Suppressor macrophage treated with lipopolysaccharide for 1 hour (primary cell): ENCODE results near the gene SUGCT.
"Not testable (repeated sequence)": the region's sequence is repeated elsewhere in the genome, so short reads cannot be mapped to it uniquely, and the experiment has no call there.

Experiments used
- DNase-seq, 3 donors: peaks; one replicate each; pipeline ENCODE4 v3.0.0-alpha.2; 2020 to 2022

Gene SUGCT

DNA sequence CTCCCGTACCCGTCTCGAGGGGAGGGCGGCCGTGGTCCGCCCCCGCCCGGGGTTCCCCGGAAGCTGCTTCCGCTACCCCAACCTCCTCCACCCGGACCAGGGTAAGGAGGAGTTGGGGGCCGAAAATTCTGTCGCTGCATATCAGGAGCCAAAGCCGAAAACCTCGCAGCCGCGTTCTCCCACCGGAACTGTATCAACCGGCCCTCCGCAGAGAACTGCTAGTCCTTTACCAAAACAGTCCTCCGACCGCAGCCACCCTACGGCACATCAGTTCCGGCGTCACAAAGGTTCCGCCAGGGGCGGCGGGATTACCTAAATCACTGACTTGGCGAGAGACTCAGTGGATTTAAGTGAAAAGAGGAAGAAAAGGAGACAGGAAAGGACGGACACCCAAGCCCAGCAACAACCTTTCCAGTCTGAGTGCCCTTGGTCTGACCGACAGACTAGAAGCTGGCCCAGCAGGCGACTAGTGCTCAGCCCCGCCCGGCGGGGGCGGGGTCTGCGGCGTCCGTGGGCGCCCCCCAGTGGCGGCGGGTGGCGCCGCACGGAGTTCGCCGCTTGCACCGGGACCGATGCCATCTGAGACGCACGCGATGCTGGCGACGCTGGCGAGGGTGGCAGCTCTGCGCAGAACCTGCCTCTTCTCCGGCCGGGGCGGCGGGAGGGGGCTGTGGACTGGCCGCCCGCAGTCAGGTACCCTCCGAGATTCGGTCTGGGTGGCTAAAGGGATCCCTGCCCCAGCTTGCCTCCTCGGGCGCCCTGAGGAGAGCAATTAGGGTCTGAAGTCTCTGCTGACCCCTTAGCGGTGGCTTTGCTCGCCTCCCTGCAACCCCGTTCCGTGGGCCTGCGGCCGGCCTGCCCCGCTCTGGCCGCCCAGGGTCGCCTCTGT, at the start of gene SUGCT, which contains the start of gene MPLKIP:
TSS of gene SUGCT (plus strand) at position 578 of the 889 bp plus-strand sequence.
TSS of gene MPLKIP (minus strand) at position 195 of the 889 bp plus-strand sequence. CDS start at position 140, 55 bp downstream.
- peak; percentile 88 to 96 (median 95) for DNase-seq

DNA sequence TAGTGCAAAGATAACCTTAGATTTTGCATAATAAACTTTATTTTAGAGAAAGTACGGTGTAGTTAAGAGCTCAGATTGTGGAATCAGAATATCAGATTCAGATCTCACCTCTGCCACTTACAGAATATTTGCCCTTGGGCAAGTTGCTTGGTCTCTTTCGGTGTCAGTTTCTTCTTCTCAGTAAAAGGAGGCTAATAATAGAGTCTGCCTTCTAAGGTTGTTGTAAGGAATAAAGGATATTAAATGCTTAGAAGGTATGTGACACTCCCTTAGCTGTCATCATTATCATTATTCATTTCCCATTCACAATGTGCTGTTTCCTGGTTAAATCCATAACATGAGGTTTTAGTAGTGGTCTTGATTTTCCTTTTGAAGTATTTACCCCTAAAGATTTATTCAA, 42.6 kb upstream of the SUGCT start:
- DNase-seq = no peak

DNA sequence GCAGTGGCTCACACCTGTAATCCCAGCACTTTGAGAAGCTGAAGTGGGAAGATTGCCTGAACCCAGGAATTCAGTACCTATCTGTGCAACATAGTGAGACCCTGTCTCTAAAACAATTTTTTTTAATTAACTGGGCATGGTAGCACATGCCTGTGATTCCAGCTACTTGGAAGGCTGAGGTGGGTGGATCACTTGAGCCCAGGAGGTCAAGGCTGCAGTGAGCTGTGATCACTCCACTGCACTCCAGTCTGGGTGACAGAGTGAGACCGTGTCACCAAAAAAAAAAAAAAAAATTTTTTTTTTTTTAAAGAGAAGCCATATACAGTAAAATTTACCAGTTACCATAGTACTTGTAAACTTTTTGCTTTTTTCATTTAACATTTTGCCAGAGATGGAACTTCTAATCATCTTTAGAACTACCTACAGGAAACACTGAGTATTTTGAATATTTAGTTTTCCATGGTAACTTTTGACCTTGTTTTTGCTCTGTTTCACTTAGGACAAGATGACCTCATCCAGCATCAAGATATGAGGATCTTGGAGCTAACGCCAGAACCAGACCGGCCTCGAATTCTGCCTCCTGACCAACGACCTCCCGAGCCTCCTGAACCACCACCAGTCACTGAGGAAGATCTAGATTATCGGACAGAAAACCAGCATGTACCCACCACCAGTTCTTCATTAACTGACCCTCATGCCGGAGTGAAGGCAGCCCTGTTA, 41.0 kb upstream of the SUGCT start:
- DNase-seq = no peak

DNA sequence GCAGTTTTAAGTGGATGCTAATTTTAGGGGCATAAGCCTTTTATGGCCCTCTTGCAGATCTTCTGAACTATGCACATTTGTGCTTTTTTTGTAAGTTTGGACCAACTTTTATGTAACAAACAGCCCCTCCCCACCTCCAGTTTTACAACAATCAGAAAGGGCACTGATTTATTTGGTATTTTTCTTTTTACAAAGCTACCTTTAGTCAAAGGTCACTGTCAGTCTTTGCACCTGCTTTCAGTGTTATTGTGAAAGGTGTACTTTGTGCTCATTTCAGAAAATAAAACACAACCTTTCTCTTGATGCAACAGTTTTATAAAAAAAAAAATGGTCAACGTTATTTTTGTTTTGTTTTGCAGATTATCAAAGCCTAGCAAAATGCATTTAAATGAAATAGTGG, 39.6 kb upstream of the SUGCT start:
- no peak for DNase-seq

DNA sequence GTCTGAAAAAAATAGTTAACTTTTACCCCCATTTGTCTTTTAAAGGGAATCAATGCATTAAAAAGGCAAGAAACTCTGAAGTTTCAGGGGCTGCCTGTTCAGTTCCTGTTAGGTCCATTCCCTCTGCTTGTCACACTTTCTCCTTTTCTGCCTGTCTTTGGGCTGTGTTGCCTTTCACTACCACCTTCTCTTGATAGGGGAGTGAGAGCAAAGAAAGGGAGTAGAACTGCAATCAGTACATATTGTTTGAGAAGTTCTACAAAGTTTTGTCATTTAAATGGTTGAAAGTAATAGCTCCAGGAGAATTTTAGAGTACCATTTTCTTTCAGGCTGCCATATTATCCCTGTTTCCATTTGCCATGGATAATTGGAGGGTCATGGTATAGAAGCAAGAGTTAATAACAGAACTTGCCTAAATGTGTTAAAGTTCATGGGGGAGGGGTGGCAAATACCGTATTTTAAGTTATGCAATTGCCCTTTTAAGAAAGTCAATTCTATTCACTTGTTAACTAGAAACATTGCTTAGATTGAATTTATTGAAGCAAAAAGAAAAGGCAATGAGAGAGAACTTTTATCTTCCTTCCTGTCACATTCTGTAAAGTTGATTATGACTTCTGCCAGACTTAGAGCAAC, 39.0 kb upstream of the SUGCT start:
- no peak for DNase-seq

DNA sequence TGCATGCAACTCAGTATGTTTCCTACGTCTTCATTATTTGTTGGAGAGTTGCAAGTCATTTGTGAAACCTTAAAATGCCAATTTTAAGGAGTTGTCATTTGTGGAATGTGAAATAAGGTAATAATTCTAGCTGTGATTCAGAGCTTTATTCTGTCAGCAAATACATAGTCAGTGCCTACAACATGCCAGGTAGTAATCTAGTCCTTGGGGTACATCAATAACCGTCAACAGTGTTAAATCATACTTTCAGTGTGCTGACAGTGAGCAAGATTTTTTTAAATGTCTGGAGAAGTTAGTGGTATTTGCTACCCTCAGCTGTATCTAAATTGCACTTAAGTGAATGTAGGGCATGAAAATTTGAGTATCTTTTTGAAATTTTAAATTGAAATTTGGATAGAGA, 37.1 kb upstream of the SUGCT start:
- no peak for DNase-seq

DNA sequence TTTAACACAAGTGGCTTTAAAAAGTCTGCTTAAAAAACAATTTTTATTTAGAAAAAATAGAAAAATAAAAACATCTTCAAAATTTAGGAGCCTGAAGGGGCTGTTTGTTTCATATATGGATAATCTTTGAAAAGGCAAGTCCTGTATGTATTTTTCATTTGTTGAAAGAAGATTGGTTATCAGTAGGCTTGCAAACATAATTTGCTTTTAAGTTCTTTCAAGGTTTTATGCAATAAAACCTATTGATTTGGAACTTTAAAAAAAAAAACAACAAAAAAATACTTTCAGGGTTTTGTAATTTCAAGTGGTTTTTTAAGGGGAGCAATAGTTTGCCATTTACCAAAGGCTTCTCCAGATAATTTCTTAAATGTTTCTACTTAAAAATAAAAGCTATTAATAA, 36.0 kb upstream of the SUGCT start:
- no peak for DNase-seq

DNA sequence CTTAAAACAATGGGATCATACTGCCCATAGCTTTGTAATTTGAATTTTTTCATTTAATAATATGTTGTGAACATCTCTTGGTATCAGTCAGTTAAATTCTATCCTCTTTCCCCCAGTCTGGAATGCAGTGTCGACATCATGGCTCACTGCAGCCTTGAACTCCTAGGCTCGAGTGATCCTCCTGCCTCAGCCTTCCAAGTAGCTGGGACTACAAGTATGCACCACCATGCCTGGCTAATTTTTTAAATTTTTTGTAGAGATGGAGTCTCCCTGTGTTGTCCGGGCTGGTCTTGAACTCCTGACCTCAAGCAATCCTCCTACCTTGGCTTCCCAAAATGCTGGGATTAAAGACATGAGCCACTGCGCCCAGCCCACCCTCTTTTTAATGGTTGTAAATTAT, 35.0 kb upstream of the SUGCT start:
- DNase-seq = no peak

DNA sequence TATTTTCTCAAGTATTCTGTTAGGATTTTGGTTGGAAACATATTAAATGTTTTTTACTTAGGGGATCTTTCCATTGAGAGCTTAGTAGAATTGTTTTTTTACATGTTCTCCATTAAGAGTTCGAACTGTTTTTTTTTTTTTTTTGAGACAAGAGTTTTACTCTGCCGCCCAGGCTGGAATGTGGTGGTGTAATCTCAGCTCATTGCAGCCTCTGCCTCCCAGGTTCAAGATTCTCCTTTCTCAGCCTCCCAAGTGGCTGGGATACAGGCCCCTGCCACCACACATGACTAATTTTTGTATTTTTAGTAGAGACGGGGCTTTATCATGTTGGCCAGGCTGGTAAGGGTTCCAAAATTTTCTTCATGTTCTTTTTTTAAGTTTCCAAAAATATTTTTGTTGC, 33.6 kb upstream of the SUGCT start:
- no peak for DNase-seq

DNA sequence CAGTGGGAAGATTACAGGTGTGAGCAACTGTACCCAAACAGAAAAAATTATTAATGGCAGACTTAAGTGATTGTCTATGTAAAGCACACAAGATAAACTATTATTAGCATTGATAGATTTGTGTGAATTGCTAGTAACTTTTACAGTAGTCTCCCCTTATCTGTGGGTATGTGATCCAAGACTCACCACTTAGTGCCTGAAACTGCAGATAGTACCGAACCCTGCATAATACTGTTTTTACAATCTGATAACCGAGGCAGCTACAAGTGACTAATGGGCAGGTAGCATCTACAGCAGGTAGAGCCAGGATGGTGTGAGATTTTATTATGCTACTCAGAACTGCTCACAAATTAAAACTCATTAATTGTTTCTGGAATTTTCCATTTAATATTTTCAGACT, 31.9 kb upstream of the SUGCT start:
- no peak for DNase-seq

DNA sequence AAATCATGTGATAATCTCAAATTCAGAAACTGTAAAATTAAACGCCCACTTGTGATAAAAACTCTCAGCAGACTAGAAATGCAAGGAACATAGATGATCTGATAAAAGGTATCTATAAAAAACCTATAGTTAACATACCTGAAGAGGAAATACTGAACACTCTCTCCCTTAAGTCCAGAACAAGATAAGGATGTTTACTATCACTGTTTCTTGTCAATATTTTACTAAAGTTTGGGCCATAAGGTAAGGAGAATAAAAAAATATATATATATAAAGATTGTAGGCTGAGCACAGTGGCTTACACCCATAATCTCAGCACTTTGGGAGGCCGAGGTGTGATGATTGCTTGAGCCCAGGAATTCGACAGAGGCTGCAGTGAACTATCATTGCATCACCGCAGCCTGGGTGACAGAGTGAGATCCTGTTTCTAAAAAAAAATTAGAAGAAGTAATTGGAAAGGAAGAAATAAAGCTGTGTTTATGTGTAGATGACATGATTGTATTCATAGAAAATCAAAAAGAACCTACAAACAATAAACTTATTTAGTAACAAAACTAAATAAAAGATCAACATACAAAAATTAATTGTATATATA, 28.8 kb upstream of the SUGCT start:
- peak; percentile 39 to 42 (median 40) for DNase-seq

DNA sequence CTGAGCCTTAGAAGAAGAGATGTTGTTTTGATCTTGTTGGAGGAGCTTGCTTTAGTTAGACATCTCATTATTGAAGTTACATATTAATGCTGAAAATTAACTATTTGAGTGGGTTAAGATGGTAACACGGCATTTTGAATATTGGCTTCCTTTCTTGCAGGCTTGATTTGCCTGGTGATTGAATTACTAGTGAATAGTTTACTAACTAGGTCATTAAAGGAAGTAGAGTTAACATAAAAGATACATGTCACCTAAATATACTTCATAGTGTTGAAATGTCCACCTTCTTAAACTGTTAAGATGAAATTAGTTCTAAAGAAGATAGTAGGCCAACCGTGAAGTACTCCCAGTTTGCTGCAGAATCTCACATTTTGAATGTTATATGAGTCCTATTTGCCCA, 18.9 kb upstream of the SUGCT start:
- DNase-seq = no peak

DNA sequence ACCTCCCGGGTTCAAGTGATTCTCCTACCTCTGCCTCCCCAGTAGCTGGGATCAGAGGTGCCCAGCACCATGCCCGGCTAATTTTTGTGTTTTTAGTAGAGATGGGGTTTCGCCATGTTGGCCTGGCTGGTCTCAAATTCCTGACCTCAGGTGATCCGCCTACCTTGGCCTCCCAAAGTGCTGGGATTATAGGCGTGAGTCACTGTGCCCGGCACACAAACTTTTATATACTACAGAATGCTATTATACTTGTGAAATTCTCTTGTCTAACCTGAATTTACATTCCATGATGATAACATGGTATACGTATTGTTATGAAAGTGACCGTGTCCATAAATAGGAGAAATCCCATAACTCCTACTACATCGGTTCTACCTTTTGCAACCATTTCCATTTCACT, 17.6 kb upstream of the SUGCT start:
- not testable (repeated sequence) for DNase-seq

DNA sequence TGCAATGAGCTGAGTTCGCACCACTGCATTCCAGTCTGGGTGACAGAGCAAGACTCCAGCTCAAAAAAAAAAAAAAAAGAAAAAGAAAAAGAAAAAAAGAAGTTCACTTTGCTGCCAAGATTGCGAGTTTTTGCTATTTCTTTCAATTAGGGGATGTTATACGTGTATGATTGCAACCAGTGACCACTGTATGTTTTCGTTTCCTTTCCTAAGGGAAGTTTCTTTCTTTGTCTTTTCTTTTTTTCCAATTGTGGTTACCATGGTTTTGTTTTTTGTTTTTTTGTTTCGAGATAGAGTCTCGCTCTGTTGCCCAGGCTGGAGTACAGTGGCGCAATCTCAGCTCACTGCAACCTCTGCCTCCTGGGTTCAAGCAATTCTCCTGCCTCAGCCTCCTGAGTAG, 16.6 kb upstream of the SUGCT start:
- peak; percentile 6 to 44 (median 30) for DNase-seq

DNA sequence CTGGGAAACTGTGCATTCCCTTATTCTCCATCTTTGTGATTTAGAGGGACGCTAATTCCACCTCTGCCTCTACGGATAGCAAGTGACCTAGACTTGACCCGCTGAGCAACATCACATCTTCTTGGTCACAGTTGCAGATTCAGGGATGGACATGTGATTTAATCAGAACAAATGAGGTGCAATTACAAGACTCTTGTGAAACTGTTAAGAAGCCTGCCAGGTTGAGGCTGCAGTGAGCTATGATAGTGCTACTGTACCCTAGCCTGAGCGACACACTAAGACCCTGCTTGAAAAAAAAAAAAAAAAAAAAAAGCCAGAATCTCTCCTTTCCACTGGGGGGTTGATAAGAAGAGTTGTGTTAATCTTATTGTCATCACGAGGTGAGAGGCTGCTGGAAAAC, 14.8 kb upstream of the SUGCT start:
- no peak for DNase-seq

DNA sequence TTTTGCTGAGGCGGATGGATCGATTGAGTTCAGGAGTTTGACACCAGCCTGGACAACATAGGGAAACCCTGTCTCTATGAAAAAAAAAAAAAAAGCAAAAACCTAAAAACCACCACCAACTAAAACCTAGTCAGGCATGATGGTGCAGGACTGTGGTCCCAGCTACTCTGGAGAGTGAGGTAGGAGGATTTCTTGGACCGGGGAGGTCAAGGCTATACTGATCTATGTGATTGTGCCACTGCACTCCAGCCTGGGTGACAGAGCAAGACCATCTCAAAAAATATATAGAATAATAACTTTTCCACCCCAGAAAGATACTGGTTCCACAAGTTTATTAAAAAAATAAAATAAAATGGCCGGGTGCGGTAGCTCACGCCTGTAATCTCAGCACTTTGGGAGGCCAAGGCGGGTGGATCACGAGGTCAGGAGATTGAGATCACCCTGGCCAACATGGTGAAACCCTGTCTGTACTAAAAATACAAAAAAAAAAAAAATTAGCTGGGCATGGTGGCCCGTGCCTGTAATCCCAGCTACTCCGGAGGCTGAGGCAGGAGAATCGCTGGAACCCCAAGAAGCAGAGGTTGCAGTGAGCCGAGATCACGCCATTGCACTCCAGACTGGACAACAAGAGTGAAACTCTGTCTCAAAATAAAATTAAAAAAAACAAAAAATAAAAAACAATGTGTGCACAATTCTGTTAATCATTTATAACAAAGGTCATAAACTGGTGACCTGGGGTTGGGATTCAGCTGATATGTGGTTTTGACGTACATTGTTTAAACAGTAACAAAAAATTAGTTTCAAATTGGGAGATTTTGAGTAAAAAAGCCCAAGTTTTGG, 12.5 kb upstream of the SUGCT start:
- DNase-seq = not testable (repeated sequence)

DNA sequence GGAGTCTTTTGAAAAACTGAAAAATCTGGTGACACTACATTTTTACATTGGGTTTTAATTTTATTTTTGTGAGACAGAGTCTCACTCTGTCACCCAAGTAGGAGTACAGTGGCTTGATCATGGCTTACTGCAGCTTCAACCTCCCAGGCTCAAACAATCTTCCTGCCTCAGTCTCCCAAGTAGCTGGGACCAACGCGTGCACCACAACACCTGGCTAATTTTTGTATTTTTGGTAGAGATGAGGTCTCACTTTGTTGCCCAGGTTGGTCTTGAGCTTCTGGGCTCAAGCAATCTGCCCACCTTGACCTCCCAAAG, 11.9 kb upstream of the SUGCT start:
- no peak for DNase-seq

DNA sequence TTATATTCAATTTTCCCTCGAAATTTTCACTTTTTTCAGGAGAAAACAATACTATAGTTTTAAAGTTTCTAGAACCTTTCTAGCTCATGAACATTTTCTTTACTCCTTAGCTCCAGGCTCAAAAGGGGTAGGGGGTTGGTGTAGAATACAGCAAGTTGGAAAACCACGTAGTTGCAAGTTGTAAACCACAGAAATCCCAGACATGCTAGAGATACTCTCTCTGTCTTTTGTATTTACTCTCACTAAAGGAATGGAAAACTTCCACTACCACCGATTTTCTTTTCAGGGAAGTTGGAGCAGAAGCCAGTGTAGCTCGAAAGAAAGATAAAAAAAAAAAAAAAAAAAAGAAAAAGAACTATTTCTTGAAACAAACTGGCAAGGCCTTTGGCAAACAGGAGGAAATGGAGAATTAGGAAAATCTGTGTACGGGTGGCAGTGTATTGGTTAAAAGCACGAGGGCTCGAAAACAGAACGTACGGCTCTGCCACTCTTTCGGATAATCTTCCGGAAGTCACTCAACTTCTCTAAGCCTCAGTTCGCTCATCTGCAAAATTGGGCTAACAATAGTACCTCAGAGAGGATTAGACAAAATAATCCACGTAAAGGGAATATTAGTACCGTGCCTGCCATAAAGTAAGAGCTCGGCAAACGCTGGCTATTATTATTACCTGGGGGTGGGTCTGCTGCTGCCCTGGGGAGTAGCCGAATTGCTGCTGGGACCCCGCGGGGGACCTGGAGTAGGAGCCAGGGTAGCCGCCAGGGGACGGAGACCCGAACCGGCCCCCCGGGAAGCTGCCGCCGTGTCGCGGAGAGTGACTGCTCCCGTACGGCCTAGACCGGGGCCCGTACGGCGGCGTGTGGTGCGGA, 1.0 kb upstream of the SUGCT start:
- peak; percentile 26 to 28 (median 27) for DNase-seq

DNA sequence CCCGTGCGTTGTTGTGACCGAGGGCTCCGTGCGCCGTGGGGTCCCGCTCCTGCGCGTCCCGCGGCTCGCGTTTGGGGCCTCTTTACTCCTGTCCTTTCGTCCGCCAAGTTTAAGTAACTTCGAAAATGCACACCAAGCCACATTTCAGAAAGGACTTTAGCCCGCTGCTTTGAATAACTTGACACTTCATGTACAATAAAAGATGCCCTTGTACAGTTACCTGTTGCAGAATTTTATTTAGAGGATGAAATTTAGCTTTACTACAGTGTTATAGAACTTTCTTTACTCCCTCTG, 459 bp downstream of the SUGCT start:
- DNase-seq = no peak

DNA sequence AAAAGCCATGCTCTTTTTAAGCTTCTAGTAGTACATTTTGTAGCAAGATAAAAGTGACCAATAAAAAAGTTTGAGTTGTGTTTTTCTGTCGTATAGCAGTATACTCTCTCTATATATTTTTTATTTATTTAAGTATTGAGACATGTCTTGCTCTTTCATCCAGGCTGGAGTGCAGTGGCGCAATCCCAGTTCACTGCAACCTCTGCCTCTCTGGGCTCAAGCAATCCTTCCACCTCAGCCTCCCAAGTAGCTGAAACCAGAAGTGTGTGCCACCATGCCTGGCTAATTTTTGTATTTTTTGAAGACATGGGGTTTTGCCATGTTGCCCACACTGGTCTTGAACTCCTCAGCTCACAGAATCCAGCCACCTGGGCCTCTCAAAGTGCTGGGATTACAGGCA, 2.8 kb downstream of the SUGCT start:
- no peak for DNase-seq

DNA sequence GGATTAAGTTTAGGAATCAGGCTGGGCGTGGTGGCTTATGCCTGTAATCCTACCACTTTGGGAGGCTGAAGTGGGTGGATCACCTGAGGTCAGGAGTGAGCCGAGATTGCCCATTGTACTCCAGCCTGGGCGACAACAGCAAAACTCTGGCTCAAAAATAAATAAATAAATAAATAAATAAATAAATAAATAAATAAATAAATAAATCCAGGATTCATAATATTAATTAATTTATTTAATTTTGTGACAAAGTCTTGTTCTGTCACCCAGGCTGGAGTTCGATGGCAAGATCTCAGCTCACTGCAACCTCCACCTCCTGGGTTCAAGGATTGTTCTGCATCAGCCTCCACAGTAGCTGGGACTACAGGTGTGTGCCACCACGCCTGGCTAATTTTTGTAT, 4.2 kb downstream of the SUGCT start:
- no peak for DNase-seq

DNA sequence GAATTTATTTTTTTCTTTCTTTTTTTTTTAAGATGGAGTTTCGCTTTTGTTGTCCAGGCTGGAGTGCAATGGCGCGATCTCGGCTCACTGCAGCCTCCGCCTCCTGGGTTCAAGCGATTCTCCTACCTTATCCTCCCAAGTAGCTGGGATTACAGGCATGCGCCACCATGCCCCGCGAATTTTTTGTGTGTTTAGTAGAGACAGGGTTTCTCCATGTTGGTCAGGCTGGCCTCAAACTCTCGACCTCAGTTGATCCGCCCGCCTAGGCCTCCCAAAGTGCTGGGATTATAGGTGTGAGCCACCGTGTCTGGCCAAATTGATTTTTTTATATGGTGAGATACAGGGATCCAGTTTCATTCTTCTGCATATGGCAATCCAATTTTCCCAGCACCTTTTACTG, 5.1 kb downstream of the SUGCT start:
- not testable (repeated sequence) for DNase-seq
